OCI-LY7 (cell line): ENCODE measurements around the gene TCAIM. TPM values are rescaled to one million over a fixed set of nuclear protein-coding genes. Genes with fewer than 3 reads are reported as not detected.

Source experiments
- BruUV-seq: library from RNA; stranded (reverse); fragments of 400-500 nt; replicated peaks from 2 replicates; lab custom pipeline; 2021; lab: Mats Ljungman, UMichigan
- CTCF ChIA-PET: fragments of 300-600 bp; sonication (Branson Sonifier 250); formaldehyde crosslinking; loops from one replicate; lab custom pipeline; 2022; ENCODE audit warnings: antibody characterized with exemption; ENCODE audit not compliant: unreplicated experiment; lab: Charles Lee
- POLR2A ChIA-PET: fragments of 300-600 bp; sonication (Branson Sonifier 250); formaldehyde crosslinking; loops from one replicate; lab custom pipeline; 2022; ENCODE audit warnings: antibody characterized with exemption; lab: Charles Lee
- DNase-seq: peaks from one replicate; pipeline ENCODE4 v3.0.0-alpha.2; 2015; ENCODE audit warnings: low spot score
- H2AFZ ChIP-seq: fragments of 200-600 bp; sonication (generic), shearing (Covaris generic); 2 replicates; pipeline ENCODE4 v1.6.1; 2014; ENCODE audit warnings: mild to moderate bottlenecking, antibody characterized with exemption, low read length, moderate library complexity
- H3K27ac ChIP-seq: fragments of 200-600 bp; sonication (generic); 2 replicates; pipeline ENCODE4 v1.5.1; 2014; ENCODE audit warnings: mixed run types, low read depth, mild to moderate bottlenecking, moderate library complexity, low read length, inconsistent platforms; ENCODE audit not compliant: poor library complexity, severe bottlenecking
- H3K36me3 ChIP-seq: fragments of 200-600 bp; sonication (generic); 2 replicates; pipeline ENCODE4 v1.6.1; 2014; ENCODE audit warnings: mild to moderate bottlenecking, antibody characterized with exemption, low read length, moderate library complexity, mixed read lengths; ENCODE audit not compliant: insufficient read depth
- H3K4me1 ChIP-seq: fragments of 200-600 bp; sonication (generic); 2 replicates; pipeline ENCODE4 v1.5.1; 2014; ENCODE audit warnings: mild to moderate bottlenecking, low read length; ENCODE audit not compliant: insufficient read depth, poor library complexity, severe bottlenecking
- H3K4me2 ChIP-seq: fragments of 200-600 bp; sonication (generic); 2 replicates; pipeline ENCODE4 v1.6.1; 2014; ENCODE audit warnings: mild to moderate bottlenecking, low read length
- H3K4me3 ChIP-seq: fragments of 200-600 bp; sonication (generic); 2 replicates; pipeline ENCODE4 v1.5.1; 2014; ENCODE audit warnings: mild to moderate bottlenecking, low read depth, low read length; ENCODE audit not compliant: poor library complexity, severe bottlenecking
- H3K79me2 ChIP-seq: fragments of 200-600 bp; sonication (generic); 2 replicates; pipeline ENCODE4 v1.6.1; 2016; ENCODE audit warnings: low read depth, mild to moderate bottlenecking, low read length, moderate library complexity, mixed read lengths; ENCODE audit not compliant: insufficient read depth
- H3K9me2 ChIP-seq: fragments of 200-600 bp; sonication (generic); 2 replicates; pipeline ENCODE4 v1.6.1; 2016; ENCODE audit warnings: mild to moderate bottlenecking, low read length, mixed read lengths; ENCODE audit not compliant: insufficient read depth
- H3K9me3 ChIP-seq: fragments of 200-600 bp; sonication (generic); 2 replicates; pipeline ENCODE4 v1.6.1; 2014; ENCODE audit warnings: mild to moderate bottlenecking, mixed run types, low read length, mixed read lengths
- H4K20me1 ChIP-seq: fragments of 200-600 bp; sonication (generic); 2 replicates; pipeline ENCODE4 v1.6.1; 2014; ENCODE audit warnings: mild to moderate bottlenecking, antibody characterized with exemption, low read length, moderate library complexity, mixed read lengths; ENCODE audit not compliant: insufficient read depth
- CTCF ChIP-seq: fragments of 200-600 bp; sonication (generic); conservative IDR thresholded peaks from 2 replicates; pipeline ENCODE4 v1.5.1; 2014; ENCODE audit warnings: mild to moderate bottlenecking, antibody characterized with exemption, low read length, moderate library complexity, mixed read lengths
- EZH2phosphoT487 ChIP-seq: fragments of 200-600 bp; sonication (generic); IDR thresholded peaks from 2 replicates; pipeline ENCODE4 v1.6.1; 2018; ENCODE audit warnings: low read depth, borderline replicate concordance, mild to moderate bottlenecking, mixed run types, antibody characterized with exemption, low read length, moderate library complexity, mixed read lengths
- intact Hi-C: fragments of 100-400 bp; cut with micrococcal nuclease; formaldehyde crosslinking; loops from one replicate; pipeline ENCODE4 v1.10.0; 2022; ENCODE audit not compliant: unreplicated experiment
- total RNA-seq, 2 experiments: library from RNA; depleted of rRNA in 1 of 2; stranded (reverse); fragments of >200 nt in 1 of 2; shearing (Covaris generic) in 1 of 2; gene quantifications; 2 replicates each; pipeline ENCODE4 v1.2.3, GENCODE V29; 2014 to 2022

TCAIM gene
- total RNA-seq, 2 experiments from 2014 or later: 15.2 to 24.0 TPM

DNA sequence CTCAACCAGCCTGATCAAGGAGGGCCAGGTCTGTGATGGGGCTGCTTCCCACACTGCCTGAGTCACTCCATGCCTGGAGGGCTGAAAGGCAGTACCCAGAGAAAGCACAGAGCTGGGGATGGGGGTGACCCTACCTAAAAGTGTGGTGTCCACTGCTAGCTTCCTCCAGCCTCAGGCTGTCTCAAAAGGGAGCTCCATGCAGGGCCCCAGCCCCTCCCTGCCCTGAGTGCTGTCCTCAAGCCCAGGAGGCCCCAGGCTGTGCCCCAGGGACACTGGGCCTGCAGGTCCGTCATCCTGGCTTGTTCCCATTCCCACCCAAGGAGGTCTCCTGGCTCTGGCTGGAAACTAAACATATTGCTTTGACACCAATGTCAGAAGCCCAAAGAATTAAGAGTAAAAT, 82.1 kb downstream of the TCAIM start:
- Histone ChIP-seq H3K9me2 (no peaks in the 10 kb centered on the region), H3K9me3 (no peaks in the 10 kb centered on the region), H3K4me1 (no peaks in the 10 kb centered on the region), H2AFZ (no peak overlapping the region), H3K79me2 (no peaks in the 10 kb centered on the region), H4K20me1 (no peaks in the 10 kb centered on the region), H3K4me3 (no peak overlapping the region), H3K27ac (no peak overlapping the region), H3K4me2 (no peak overlapping the region), H3K36me3 (no peaks in the 10 kb centered on the region)
- intact Hi-C loops: no loop called here
- POLR2A ChIA-PET: no interaction called here
- CTCF ChIA-PET: interaction anchor here (0.6 kb wide), 1 partner anchor 109 kb away, joined by 4 read pairs; no protein-coding TSS in a partner anchor
- no TSS peak for BruUV-seq
- no peak for DNase-seq
- TF ChIP-seq CTCF (no peak), EZH2phosphoT487 (no peak)

GRCh38 chr3:44421280-44421679, 82.7 kb downstream of the TCAIM start:
- CTCF ChIA-PET: no interaction called here
- no peak for TF ChIP-seq EZH2phosphoT487
- TF ChIP-seq CTCF: no peak
- no TSS peak for BruUV-seq
- POLR2A ChIA-PET: no interaction called here
- Histone ChIP-seq H3K9me3 (no peaks in the 10 kb centered on the region), H3K9me2 (no peaks in the 10 kb centered on the region), H2AFZ (no peak overlapping the region), H3K36me3 (no peaks in the 10 kb centered on the region), H3K27ac (no peak overlapping the region), H3K4me2 (no peak overlapping the region), H3K79me2 (no peaks in the 10 kb centered on the region), H3K4me1 (no peaks in the 10 kb centered on the region), H3K4me3 (no peak overlapping the region), H4K20me1 (no peaks in the 10 kb centered on the region)
- intact Hi-C loops: no loop called here
- DNase-seq: no peak

GRCh38 chr3:44424758-44425157, 86.2 kb downstream of the TCAIM start:
- Histone ChIP-seq H2AFZ (no peak overlapping the region), H3K36me3 (no peaks in the 10 kb centered on the region), H3K79me2 (no peaks in the 10 kb centered on the region), H3K9me2 (no peaks in the 10 kb centered on the region), H3K9me3 (no peaks in the 10 kb centered on the region), H3K4me1 (no peaks in the 10 kb centered on the region), H3K27ac (no peak overlapping the region), H4K20me1 (no peaks in the 10 kb centered on the region), H3K4me2 (no peak overlapping the region), H3K4me3 (no peak overlapping the region)
- TF ChIP-seq EZH2phosphoT487: no peak
- DNase-seq: no peak
- POLR2A ChIA-PET: interaction anchor here (1.1 kb wide), 1 partner anchor 15 kb away, joined by 3 read pairs; no protein-coding TSS in a partner anchor
- CTCF ChIA-PET: no interaction called here
- no TSS peak for BruUV-seq
- intact Hi-C loops: no loop called here
